PC-9 (cell line): Measurements from ENCODE around the gene ELMO1. TPM values are rescaled to one million over a fixed set of nuclear protein-coding genes. Genes with fewer than 3 reads are reported as not detected.

Experiments
- BruUV-seq: library from RNA; stranded (reverse); fragments of 400-500 nt; replicated peaks from 2 replicates; lab custom pipeline; 2021; lab: Mats Ljungman, UMichigan
- CTCF ChIA-PET: fragments of 300-600 bp; sonication (Branson Sonifier 250); formaldehyde crosslinking; loops from one replicate; lab custom pipeline; 2022; ENCODE audit warnings: antibody characterized with exemption; lab: Charles Lee
- POLR2A ChIA-PET: fragments of 300-600 bp; sonication (Branson Sonifier 250); formaldehyde crosslinking; loops from one replicate; lab custom pipeline; 2022; ENCODE audit warnings: antibody characterized with exemption; ENCODE audit not compliant: unreplicated experiment; lab: Charles Lee
- DNase-seq, 2 experiments: peaks; one replicate each; pipeline versions ENCODE4 v3.0.0 to v3.0.0-alpha.2; 2015 to 2022; ENCODE audit warnings: mixed read lengths in 1 of 2
- H2AFZ ChIP-seq: fragments of 200-600 bp; sonication (generic); 2 replicates; pipeline ENCODE4 v1.8.1; 2017; ENCODE audit warnings: antibody characterized with exemption
- H3F3A ChIP-seq: fragments of 200-600 bp; sonication (generic); 2 replicates; pipeline ENCODE4 v1.8.1; 2017; ENCODE audit warnings: antibody characterized with exemption, mild to moderate bottlenecking, low read depth; ENCODE audit not compliant: insufficient read depth
- H3K27ac ChIP-seq: fragments of 200-600 bp; sonication (generic); 2 replicates; pipeline ENCODE4 v1.6.1; 2016; ENCODE audit warnings: mixed run types
- H3K27me3 ChIP-seq: fragments of 200-600 bp; sonication (generic); 2 replicates; pipeline ENCODE4 v1.6.1; 2016; ENCODE audit warnings: low read depth, mixed run types; ENCODE audit not compliant: insufficient read depth
- H3K36me3 ChIP-seq: fragments of 200-600 bp; sonication (generic); 2 replicates; pipeline ENCODE4 v1.6.1; 2016; ENCODE audit warnings: low read depth, mixed run types
- H3K4me1 ChIP-seq: fragments of 200-600 bp; sonication (generic); replicated peaks from 2 replicates; pipeline ENCODE4 v1.6.1; 2016; ENCODE audit warnings: mixed run types; ENCODE audit not compliant: insufficient read depth
- H3K4me2 ChIP-seq: fragments of 200-600 bp; sonication (generic); 2 replicates; pipeline ENCODE4 v1.6.1; 2017; ENCODE audit warnings: mixed run types
- H3K4me3 ChIP-seq: fragments of 200-600 bp; sonication (generic); 2 replicates; pipeline ENCODE4 v1.6.1; 2016; ENCODE audit warnings: mixed run types
- H3K79me2 ChIP-seq: fragments of 200-600 bp; sonication (generic); 2 replicates; pipeline ENCODE4 v1.6.1; 2017; ENCODE audit warnings: low read depth, mixed run types
- H3K9me2 ChIP-seq: fragments of 200-600 bp; sonication (generic); 2 replicates; pipeline ENCODE4 v1.8.1; 2017; ENCODE audit warnings: mild to moderate bottlenecking; ENCODE audit not compliant: insufficient read depth
- H3K9me3 ChIP-seq: fragments of 200-600 bp; sonication (generic); 2 replicates; pipeline ENCODE4 v1.8.1; 2016; ENCODE audit warnings: low read depth; ENCODE audit not compliant: insufficient read depth
- H4K20me1 ChIP-seq: fragments of 200-600 bp; sonication (generic); 2 replicates; pipeline ENCODE4 v1.8.1; 2017; ENCODE audit not compliant: insufficient read depth
- CTCF ChIP-seq: fragments of 200-600 bp; sonication (generic); conservative IDR thresholded peaks from 2 replicates; pipeline ENCODE4 v1.6.1; 2017; ENCODE audit warnings: mixed run types, antibody characterized with exemption, mild to moderate bottlenecking, moderate library complexity
- EZH2 ChIP-seq: fragments of 200-600 bp; sonication (generic); IDR thresholded peaks from 2 replicates; pipeline ENCODE4 v1.8.0; 2017; ENCODE audit warnings: antibody characterized with exemption, low read depth
- intact Hi-C: fragments of 100-400 bp; cut with micrococcal nuclease; formaldehyde crosslinking; loops from one replicate; pipeline ENCODE4 v1.10.0; 2022; ENCODE audit not compliant: unreplicated experiment
- total RNA-seq: library from RNA; stranded (reverse); gene quantifications from 2 replicates; pipeline ENCODE4 v1.2.3, GENCODE V29; 2021

The ELMO1 gene
- total RNA-seq, 1 experiment from 2014 or later = 4.8 TPM

GRCh38 chr7:37333075-37333474, 115.6 kb downstream of the ELMO1 start:
- CTCF ChIA-PET = no interaction called here
- TF ChIP-seq CTCF (no peak), EZH2 (no peak)
- intact Hi-C loops = no loop called here
- no peaks in the 10 kb centered on the region for H4K20me1 ChIP-seq
- H3K9me2 ChIP-seq = no peaks in the 10 kb centered on the region
- H3K4me1 ChIP-seq = no peaks in the 10 kb centered on the region
- H3F3A ChIP-seq = no peaks in the 10 kb centered on the region
- no peak overlapping the region for H3K4me3 ChIP-seq
- POLR2A ChIA-PET = no interaction called here
- no peaks in the 10 kb centered on the region for H3K36me3 ChIP-seq
- no peaks in the 10 kb centered on the region for H3K79me2 ChIP-seq
- H3K27ac ChIP-seq = no peak overlapping the region
- H3K4me2 ChIP-seq = no peak overlapping the region
- BruUV-seq = no TSS peak
- H3K27me3 ChIP-seq = no peaks in the 10 kb centered on the region
- no peak for DNase-seq
- no peak overlapping the region for H2AFZ ChIP-seq
- H3K9me3 ChIP-seq = no peaks in the 10 kb centered on the region

- Histone ChIP-seq H3K9me2 (no peaks in the 10 kb centered on the region), H3K4me3 (no peak overlapping the region), H3F3A (no peaks in the 10 kb centered on the region), H4K20me1 (no peaks in the 10 kb centered on the region), H3K27me3 (no peaks in the 10 kb centered on the region), H3K79me2 (no peaks in the 10 kb centered on the region), H3K27ac (no peak overlapping the region), H2AFZ (no peak overlapping the region), H3K4me1 (no peaks in the 10 kb centered on the region), H3K36me3 (no peaks in the 10 kb centered on the region), H3K9me3 (no peaks in the 10 kb centered on the region), H3K4me2 (no peak overlapping the region)
- ChIA-PET POLR2A (no interaction called here), CTCF (no interaction called here)
- TF ChIP-seq EZH2 (no peak), CTCF (no peak)
- no peak for DNase-seq
- intact Hi-C loops = no loop called here
- no TSS peak for BruUV-seq
Observed at GRCh38 chr7:37332243-37333016, 116.2 kb downstream of the ELMO1 start.

GRCh38 chr7:37330775-37331174, 117.9 kb downstream of the ELMO1 start:
- no TSS peak for BruUV-seq
- Histone ChIP-seq H3K4me1 (no peaks in the 10 kb centered on the region), H4K20me1 (no peaks in the 10 kb centered on the region; the same call in 1 of the 2 replicates), H3K36me3 (no peaks in the 10 kb centered on the region), H3K9me2 (no peaks in the 10 kb centered on the region), H3K4me3 (no peak overlapping the region), H2AFZ (no peak overlapping the region), H3K4me2 (no peak overlapping the region), H3K27ac (no peak overlapping the region), H3K27me3 (peaks cover 11% of the 10 kb centered on the region), H3K9me3 (no peaks in the 10 kb centered on the region), H3F3A (no peaks in the 10 kb centered on the region), H3K79me2 (no peaks in the 10 kb centered on the region)
- POLR2A ChIA-PET = no interaction called here
- TF ChIP-seq CTCF (no peak), EZH2 (no peak)
- intact Hi-C loops = no loop called here
- DNase-seq = no peak
- CTCF ChIA-PET = no interaction called here
